Activated T-helper 9 cell treated with anti-CD3 and anti-CD28 coated beads, Interleukin-2, amount 50 U/mL, for 16 hours (primary cell): Measurements from ENCODE around the gene PLIN5.

ENCODE experiments used
- DNase-seq: peaks from one replicate; pipeline ENCODE4 v3.0.0-alpha.2; 2020; ENCODE audit warnings: low read depth

The PLIN5 gene

GRCh38 chr19:4534836-4535658, at the start of gene PLIN5:
Gene PLIN5 (minus strand): TSS chr19:4535224. CDS start chr19:4534074, 1,150 bp downstream.
- no peak for DNase-seq

- no peak for DNase-seq
These were observed 49.1 kb upstream of the PLIN5 start for GRCh38 chr19:4583961-4584669.

- no peak for DNase-seq
These were observed 48.2 kb upstream of the PLIN5 start for GRCh38 chr19:4582980-4583842.

- no peak for DNase-seq
These were observed 46.9 kb upstream of the PLIN5 start for GRCh38 chr19:4581666-4582553.

GRCh38 chr19:4580961-4581665, 46.1 kb upstream of the PLIN5 start:
- no peak for DNase-seq

GRCh38 chr19:4580021-4580901, 45.2 kb upstream of the PLIN5 start:
- DNase-seq, result no peak

GRCh38 chr19:4579389-4579788, 44.4 kb upstream of the PLIN5 start:
- no peak for DNase-seq

GRCh38 chr19:4578552-4579248, 43.7 kb upstream of the PLIN5 start:
- no peak for DNase-seq

GRCh38 chr19:4577020-4577782, 42.2 kb upstream of the PLIN5 start:
- no peak for DNase-seq

- DNase-seq, result peak; percentile 40
These were observed 41.3 kb upstream of the PLIN5 start for GRCh38 chr19:4576016-4576933.

GRCh38 chr19:4575267-4576015, 40.4 kb upstream of the PLIN5 start:
- DNase-seq, result no peak

GRCh38 chr19:4573682-4574081, 38.7 kb upstream of the PLIN5 start:
- DNase-seq, result no peak

GRCh38 chr19:4571305-4571917, 36.4 kb upstream of the PLIN5 start:
- DNase-seq, result no peak

- no peak for DNase-seq
These were observed 35.9 kb upstream of the PLIN5 start for GRCh38 chr19:4570916-4571304.

GRCh38 chr19:4570402-4570801, 35.4 kb upstream of the PLIN5 start:
- DNase-seq, result no peak

GRCh38 chr19:4568886-4569285, 33.9 kb upstream of the PLIN5 start:
- DNase-seq, result no peak
